HL-60 (cell line): ENCODE results near the gene INVS.

Source experiments
- DNase-seq, 2 experiments: peaks; one replicate each; pipeline ENCODE4 v3.0.0-alpha.2; 2010 to 2020; ENCODE audit warnings: low read depth in 1 of 2, low spot score in 1 of 2
- H3K27ac ChIP-seq: fragments of 250-450 bp; sonication (Bioruptor Pico); replicated peaks from 2 replicates; pipeline ENCODE4 v1.5.1; 2020; ENCODE audit warnings: mild to moderate bottlenecking, moderate library complexity
- H3K27me3 ChIP-seq: fragments of 250-450 bp; sonication (Bioruptor Pico); 2 replicates; pipeline ENCODE4 v1.5.1; 2021; ENCODE audit warnings: mild to moderate bottlenecking, moderate library complexity; ENCODE audit not compliant: insufficient read depth, poor library complexity, severe bottlenecking
- H3K4me3 ChIP-seq: replicated peaks from 2 replicates; pipeline ENCODE4 v1.5.1; 2011; ENCODE audit warnings: mild to moderate bottlenecking, control low read depth, low read length; ENCODE audit not compliant: insufficient read depth
- GABPA ChIP-seq: IDR thresholded peaks from 2 replicates; pipeline ENCODE4 v1.6.1; 2012; ENCODE audit warnings: low read depth
- POLR2AphosphoS5 ChIP-seq: IDR thresholded peaks from 2 replicates; pipeline ENCODE4 v1.6.1; 2012; ENCODE audit warnings: low read depth
- REST ChIP-seq: IDR thresholded peaks from 2 replicates; pipeline ENCODE4 v1.6.1; 2012; ENCODE audit warnings: low read depth; ENCODE audit not compliant: insufficient replicate concordance
- SPI1 ChIP-seq: IDR thresholded peaks from 2 replicates; pipeline ENCODE4 v1.6.1; 2012; ENCODE audit warnings: low read depth, mild to moderate bottlenecking, borderline replicate concordance
- TF ChIP-seq, protein P1 (sequence below): IDR thresholded peaks from one replicate; pipeline ENCODE4 v1.5.1; 2011; ENCODE audit warnings: low read length, control low read depth, inconsistent platforms; ENCODE audit not compliant: insufficient read depth

The INVS gene

GRCh38 chr9:100125910-100126309, 26.9 kb downstream of the INVS start:
- H3K4me3 ChIP-seq: no peak overlapping the region
- TF ChIP-seq POLR2AphosphoS5 (no peak), GABPA (no peak), REST (no peak), SPI1 (no peak)
- TF ChIP-seq, protein P1, sequence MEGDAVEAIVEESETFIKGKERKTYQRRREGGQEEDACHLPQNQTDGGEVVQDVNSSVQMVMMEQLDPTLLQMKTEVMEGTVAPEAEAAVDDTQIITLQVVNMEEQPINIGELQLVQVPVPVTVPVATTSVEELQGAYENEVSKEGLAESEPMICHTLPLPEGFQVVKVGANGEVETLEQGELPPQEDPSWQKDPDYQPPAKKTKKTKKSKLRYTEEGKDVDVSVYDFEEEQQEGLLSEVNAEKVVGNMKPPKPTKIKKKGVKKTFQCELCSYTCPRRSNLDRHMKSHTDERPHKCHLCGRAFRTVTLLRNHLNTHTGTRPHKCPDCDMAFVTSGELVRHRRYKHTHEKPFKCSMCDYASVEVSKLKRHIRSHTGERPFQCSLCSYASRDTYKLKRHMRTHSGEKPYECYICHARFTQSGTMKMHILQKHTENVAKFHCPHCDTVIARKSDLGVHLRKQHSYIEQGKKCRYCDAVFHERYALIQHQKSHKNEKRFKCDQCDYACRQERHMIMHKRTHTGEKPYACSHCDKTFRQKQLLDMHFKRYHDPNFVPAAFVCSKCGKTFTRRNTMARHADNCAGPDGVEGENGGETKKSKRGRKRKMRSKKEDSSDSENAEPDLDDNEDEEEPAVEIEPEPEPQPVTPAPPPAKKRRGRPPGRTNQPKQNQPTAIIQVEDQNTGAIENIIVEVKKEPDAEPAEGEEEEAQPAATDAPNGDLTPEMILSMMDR: no peak
- H3K27ac ChIP-seq: no peak overlapping the region
- DNase-seq: no peak
- no peaks in the 10 kb centered on the region for H3K27me3 ChIP-seq

- Histone ChIP-seq H3K27me3 (no peaks in the 10 kb centered on the region), H3K4me3 (no peak overlapping the region), H3K27ac (no peak overlapping the region)
- no peak for TF ChIP-seq GABPA
- TF ChIP-seq SPI1: no peak
- TF ChIP-seq REST: no peak
- TF ChIP-seq, protein P1: no peak
- no peak for TF ChIP-seq POLR2AphosphoS5
- no peak for DNase-seq
These were observed 27.4 kb downstream of the INVS start for GRCh38 chr9:100126423-100126822.

- no peak overlapping the region for H3K4me3 ChIP-seq
- no peak overlapping the region for H3K27ac ChIP-seq
- TF ChIP-seq POLR2AphosphoS5 (no peak), SPI1 (no peak), GABPA (no peak), REST (no peak)
- TF ChIP-seq, protein P1: no peak
- DNase-seq: no peak
- H3K27me3 ChIP-seq: no peaks in the 10 kb centered on the region
These were observed 30.7 kb downstream of the INVS start for GRCh38 chr9:100129772-100130171.
